GM12892 (cell line): ENCODE measurements around the gene EML1.

Experiments
- POLR2A ChIP-seq: IDR thresholded peaks from 2 replicates; pipeline ENCODE4 v1.6.1; 2011; ENCODE audit warnings: low read depth, low read length, control low read depth
- POLR2AphosphoS5 ChIP-seq: IDR thresholded peaks from 2 replicates; pipeline ENCODE4 v1.6.1; 2011; ENCODE audit warnings: low read depth, low read length, control low read depth
- TAF1 ChIP-seq: IDR thresholded peaks from 2 replicates; pipeline ENCODE4 v1.6.1; 2011; ENCODE audit warnings: low read depth, mild to moderate bottlenecking, control low read depth, low read length, borderline replicate concordance

DNA sequence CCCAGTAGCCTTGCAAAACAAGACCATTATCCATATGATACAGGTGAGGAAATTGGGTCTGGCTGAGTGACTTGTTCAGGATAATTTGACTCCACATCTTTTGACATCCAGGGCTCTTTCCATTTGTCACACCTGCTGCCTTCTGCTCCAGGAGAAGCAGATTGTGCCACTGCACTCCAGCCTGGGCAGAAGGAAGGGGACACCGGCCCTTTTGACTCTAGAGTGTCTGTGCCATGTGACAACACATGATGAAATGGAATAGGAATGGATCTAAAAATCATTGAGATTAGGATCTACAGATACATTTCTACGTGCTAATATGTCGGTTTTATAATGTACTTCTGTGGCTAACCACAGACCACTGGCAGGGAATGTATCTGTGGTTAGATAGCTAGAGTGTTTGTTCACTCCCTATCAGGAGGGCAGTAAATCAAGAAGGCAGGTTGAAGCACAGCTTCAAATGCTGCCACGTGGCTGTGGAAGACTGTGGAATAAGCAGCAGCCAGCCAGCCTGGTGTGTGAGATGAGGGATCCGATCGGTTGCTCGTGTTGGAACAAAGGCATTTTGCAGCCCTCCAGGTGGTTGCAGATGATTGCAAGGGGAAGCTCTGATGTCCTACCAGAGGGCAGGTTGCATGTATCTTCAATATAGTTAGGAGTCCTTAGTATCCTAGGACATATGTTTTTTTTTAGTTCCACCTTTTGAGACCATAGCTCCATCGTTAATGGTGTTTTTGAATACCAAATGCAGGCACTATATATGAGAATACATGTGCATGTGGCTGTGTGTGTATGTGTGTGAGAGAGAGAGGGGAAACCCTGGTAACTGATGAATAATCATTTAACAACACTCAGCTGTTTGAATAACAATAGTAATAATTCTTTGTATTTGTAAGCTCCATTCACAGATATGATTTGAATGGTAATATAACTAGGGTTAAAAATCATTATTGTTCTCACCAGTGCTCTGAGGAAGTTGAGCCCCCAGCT, 28.6 kb downstream of the EML1 start:
- no peak for TF ChIP-seq POLR2AphosphoS5
- no peak for TF ChIP-seq TAF1
- TF ChIP-seq POLR2A = no peak
